ENCODE results near the gene MLKL. TPM values are rescaled to one million over a fixed set of nuclear protein-coding genes. Genes with fewer than 3 reads are reported as not detected.

MLKL gene
- total and polyA plus RNA-seq, 2 of the 13 experiments (the other 11 are each of a cell fraction or from before 2014, with no cell fraction given) = 6.4 to 10.7 TPM

DNA sequence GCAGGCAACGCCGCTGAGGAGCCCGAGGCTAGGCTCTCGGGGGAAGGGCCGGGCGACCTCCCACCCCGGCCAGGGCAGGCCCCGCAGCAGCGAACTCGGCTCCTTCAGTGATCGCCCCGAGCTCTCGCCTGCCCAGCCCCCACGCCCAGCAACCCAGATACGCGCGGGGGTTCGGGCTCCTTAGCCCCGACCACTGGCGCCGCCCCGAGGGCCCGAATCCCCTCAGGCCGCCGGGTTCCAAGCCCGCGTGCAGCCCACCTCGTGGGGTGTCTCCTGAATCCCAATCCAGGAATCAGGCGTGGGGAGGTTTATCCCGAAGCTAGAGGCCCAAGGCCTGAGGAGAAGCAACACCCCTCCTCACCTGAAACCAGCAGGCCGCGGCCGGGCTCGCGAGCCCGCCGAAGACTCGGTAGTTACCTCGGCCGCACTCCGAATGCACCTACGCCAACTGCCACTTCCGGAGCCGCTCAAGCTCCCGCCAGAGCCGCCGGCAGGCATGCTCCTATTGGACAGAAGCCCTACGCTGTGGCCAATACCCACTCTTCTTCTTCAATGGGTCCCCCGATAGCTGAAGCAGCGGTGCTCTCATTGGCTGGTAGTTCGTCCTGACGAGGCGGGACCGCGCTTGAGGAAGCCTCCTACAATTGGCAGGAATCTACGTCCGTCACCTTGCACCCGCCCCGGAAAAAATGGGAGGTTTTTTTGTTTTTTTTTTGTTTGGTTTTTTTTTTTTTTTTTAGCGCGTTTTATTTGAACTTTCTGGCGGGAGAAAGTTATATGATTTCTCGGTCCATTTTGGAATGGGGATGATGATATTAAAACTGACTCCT lies 34.0 kb downstream of the MLKL start, which contains the start of gene RFWD3 (continued):
- TF ChIP-seq, protein P1, sequence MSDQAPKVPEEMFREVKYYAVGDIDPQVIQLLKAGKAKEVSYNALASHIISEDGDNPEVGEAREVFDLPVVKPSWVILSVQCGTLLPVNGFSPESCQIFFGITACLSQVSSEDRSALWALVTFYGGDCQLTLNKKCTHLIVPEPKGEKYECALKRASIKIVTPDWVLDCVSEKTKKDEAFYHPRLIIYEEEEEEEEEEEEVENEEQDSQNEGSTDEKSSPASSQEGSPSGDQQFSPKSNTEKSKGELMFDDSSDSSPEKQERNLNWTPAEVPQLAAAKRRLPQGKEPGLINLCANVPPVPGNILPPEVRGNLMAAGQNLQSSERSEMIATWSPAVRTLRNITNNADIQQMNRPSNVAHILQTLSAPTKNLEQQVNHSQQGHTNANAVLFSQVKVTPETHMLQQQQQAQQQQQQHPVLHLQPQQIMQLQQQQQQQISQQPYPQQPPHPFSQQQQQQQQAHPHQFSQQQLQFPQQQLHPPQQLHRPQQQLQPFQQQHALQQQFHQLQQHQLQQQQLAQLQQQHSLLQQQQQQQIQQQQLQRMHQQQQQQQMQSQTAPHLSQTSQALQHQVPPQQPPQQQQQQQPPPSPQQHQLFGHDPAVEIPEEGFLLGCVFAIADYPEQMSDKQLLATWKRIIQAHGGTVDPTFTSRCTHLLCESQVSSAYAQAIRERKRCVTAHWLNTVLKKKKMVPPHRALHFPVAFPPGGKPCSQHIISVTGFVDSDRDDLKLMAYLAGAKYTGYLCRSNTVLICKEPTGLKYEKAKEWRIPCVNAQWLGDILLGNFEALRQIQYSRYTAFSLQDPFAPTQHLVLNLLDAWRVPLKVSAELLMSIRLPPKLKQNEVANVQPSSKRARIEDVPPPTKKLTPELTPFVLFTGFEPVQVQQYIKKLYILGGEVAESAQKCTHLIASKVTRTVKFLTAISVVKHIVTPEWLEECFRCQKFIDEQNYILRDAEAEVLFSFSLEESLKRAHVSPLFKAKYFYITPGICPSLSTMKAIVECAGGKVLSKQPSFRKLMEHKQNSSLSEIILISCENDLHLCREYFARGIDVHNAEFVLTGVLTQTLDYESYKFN (CRISPR knock-in tag; conservative IDR thresholded peaks at IDR 0.05) = peak; percentile 46; the same call in 1 of the 2 replicates
- 0 out of 2 replicates have a peak, but pooled peaks have one; percentile 36 for TF ChIP-seq ZNF337 (CRISPR knock-in tag; IDR thresholded peaks at IDR 0.05; ENCODE audit: borderline replicate concordance, low read depth)
- TF ChIP-seq YY1 (IDR thresholded peaks at IDR 0.05; ENCODE audit: insufficient read depth, insufficient replicate concordance, low read depth, low read length) = peak; percentile 41
- TF ChIP-seq, protein P2, sequence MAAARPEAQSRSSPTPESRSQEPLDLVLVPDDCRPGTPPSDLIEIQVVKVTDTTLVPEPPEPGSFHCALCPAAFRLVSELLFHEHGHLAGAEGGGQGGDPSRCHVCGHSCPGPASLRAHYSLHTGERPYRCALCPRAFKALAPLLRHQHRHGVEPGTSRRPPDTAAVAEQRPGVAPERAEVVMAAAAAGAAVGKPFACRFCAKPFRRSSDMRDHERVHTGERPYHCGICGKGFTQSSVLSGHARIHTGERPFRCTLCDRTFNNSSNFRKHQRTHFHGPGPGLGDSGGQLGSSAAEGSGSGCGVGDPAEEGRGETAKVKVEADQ (CRISPR knock-in tag; IDR thresholded peaks at IDR 0.05; ENCODE audit: borderline replicate concordance) = 0 out of 2 replicates have a peak, but pooled peaks have one; percentile 61
- TF ChIP-seq PITX1 (CRISPR knock-in tag; IDR thresholded peaks at IDR 0.05) = peak; percentile 82
- no peak for TF ChIP-seq RORA (CRISPR knock-in tag; IDR thresholded peaks at IDR 0.05)
- peak; percentile 84; the same call in 1 of the 2 replicates for TF ChIP-seq ZNF569 (CRISPR knock-in tag; IDR thresholded peaks at IDR 0.05; ENCODE audit: borderline replicate concordance)
- TF ChIP-seq, protein P3, sequence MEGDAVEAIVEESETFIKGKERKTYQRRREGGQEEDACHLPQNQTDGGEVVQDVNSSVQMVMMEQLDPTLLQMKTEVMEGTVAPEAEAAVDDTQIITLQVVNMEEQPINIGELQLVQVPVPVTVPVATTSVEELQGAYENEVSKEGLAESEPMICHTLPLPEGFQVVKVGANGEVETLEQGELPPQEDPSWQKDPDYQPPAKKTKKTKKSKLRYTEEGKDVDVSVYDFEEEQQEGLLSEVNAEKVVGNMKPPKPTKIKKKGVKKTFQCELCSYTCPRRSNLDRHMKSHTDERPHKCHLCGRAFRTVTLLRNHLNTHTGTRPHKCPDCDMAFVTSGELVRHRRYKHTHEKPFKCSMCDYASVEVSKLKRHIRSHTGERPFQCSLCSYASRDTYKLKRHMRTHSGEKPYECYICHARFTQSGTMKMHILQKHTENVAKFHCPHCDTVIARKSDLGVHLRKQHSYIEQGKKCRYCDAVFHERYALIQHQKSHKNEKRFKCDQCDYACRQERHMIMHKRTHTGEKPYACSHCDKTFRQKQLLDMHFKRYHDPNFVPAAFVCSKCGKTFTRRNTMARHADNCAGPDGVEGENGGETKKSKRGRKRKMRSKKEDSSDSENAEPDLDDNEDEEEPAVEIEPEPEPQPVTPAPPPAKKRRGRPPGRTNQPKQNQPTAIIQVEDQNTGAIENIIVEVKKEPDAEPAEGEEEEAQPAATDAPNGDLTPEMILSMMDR (CRISPR knock-in tag; IDR thresholded peaks at IDR 0.05) = peak; percentile 21; the same call in 1 of the 2 replicates
- peak; percentile 58; the same call in 1 of the 2 replicates for TF ChIP-seq MTA1 (CRISPR knock-in tag; IDR thresholded peaks at IDR 0.05; ENCODE audit: borderline replicate concordance)
- TF ChIP-seq ZNF776 (CRISPR knock-in tag; IDR thresholded peaks at IDR 0.05) = peak; percentile 94; the same call in 1 of the 2 replicates
- TF ChIP-seq, protein P4, sequence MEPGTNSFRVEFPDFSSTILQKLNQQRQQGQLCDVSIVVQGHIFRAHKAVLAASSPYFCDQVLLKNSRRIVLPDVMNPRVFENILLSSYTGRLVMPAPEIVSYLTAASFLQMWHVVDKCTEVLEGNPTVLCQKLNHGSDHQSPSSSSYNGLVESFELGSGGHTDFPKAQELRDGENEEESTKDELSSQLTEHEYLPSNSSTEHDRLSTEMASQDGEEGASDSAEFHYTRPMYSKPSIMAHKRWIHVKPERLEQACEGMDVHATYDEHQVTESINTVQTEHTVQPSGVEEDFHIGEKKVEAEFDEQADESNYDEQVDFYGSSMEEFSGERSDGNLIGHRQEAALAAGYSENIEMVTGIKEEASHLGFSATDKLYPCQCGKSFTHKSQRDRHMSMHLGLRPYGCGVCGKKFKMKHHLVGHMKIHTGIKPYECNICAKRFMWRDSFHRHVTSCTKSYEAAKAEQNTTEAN (CRISPR knock-in tag; conservative IDR thresholded peaks at IDR 0.05) = peak; percentile 74; the same call in 1 of the 2 replicates
- TF ChIP-seq GTF2F1 (IDR thresholded peaks at IDR 0.05; ENCODE audit: low read length) = no peak
- 0 out of 2 replicates have a peak, but pooled peaks have one; percentile 22 for TF ChIP-seq ZNF564 (CRISPR knock-in tag; IDR thresholded peaks at IDR 0.05)
- TF ChIP-seq U2AF2 (IDR thresholded peaks at IDR 0.05; ENCODE audit: low read depth, low read length) = no peak
- TF ChIP-seq ZNF720 (CRISPR knock-in tag; IDR thresholded peaks at IDR 0.05) = 0 out of 2 replicates have a peak, but pooled peaks have one; percentile 16
- TF ChIP-seq SOX6 (IDR thresholded peaks at IDR 0.05) = no peak
- TF ChIP-seq SOX6 (CRISPR knock-in tag; IDR thresholded peaks at IDR 0.05) = peak; percentile 67
- TF ChIP-seq ZNF772 (CRISPR knock-in tag; IDR thresholded peaks at IDR 0.05) = peak; percentile 73; the same call in 1 of the 2 replicates
- no peak for TF ChIP-seq ZNF660 (CRISPR knock-in tag; IDR thresholded peaks at IDR 0.05; ENCODE audit: borderline replicate concordance, low read depth)

Data from HepG2 (cell line).